Spleen (tissue), 11 donors: ENCODE measurements around the gene NFIA. TPM values are rescaled to one million over a fixed set of nuclear protein-coding genes. Genes with fewer than 3 reads are reported as not detected.

ENCODE experiments used
- DNase-seq: peaks from one replicate; pipeline ENCODE4 v3.0.0-alpha.2; 2020
- H3K27ac ChIP-seq, 8 donors: fragments of 200-600 bp; sonication (generic) in 7 of 8; 1 replicate in 4 of 8; 2 replicates in 4 of 8; pipeline versions ENCODE4 v1.5.0 to v1.8.0; 2016 to 2021; ENCODE audit warnings: inconsistent platforms in 4 of 8, mild to moderate bottlenecking in 4 of 8, moderate library complexity in 1 of 8
- H3K27me3 ChIP-seq, 7 donors: fragments of 200-600 bp; sonication (generic) in 6 of 7; replicated peaks in 1 of 7; 1 replicate in 4 of 7; 2 replicates in 3 of 7; pipeline versions ENCODE4 v1.5.0 to v1.8.0; 2016 to 2021; ENCODE audit warnings: inconsistent platforms in 3 of 7, mild to moderate bottlenecking in 1 of 7
- H3K36me3 ChIP-seq, 6 donors: fragments of 200-600 bp; sonication (generic) in 5 of 6; 1 replicate in 4 of 6; 2 replicates in 2 of 6; pipeline versions ENCODE4 v1.5.0 to v1.8.0; 2016 to 2021; ENCODE audit warnings: inconsistent platforms in 2 of 6
- H3K4me1 ChIP-seq, 6 donors: fragments of 200-600 bp; sonication (generic) in 5 of 6; 1 replicate in 3 of 6; 2 replicates in 3 of 6; pipeline versions ENCODE4 v1.5.0 to v1.8.0; 2016 to 2021; ENCODE audit warnings: inconsistent platforms in 3 of 6
- H3K4me3 ChIP-seq, 8 donors: fragments of 200-600 bp; sonication (generic) in 7 of 8; 1 replicate in 4 of 8; 2 replicates in 4 of 8; pipeline versions ENCODE4 v1.5.0 to v1.8.0; 2016 to 2021; ENCODE audit warnings: inconsistent platforms in 4 of 8, mild to moderate bottlenecking in 4 of 8, moderate library complexity in 2 of 8
- H3K9me3 ChIP-seq, 8 donors: fragments of 200-600 bp; sonication (generic) in 7 of 8; 1 replicate in 4 of 8; 2 replicates in 4 of 8; pipeline versions ENCODE4 v1.5.0 to v1.8.0; 2016 to 2021; ENCODE audit warnings: inconsistent platforms in 4 of 8
- POLR2A ChIP-seq, 3 donors: fragments of 450-650 bp; IDR thresholded peaks; one replicate each; pipeline ENCODE4 v1.5.1; 2017; ENCODE audit warnings: antibody characterized with exemption in 3 of 3, mild to moderate bottlenecking in 1 of 3
- POLR2AphosphoS5 ChIP-seq, 3 donors: sonication (generic); formaldehyde crosslinking; IDR thresholded peaks; one replicate each; pipeline ENCODE4 v1.5.1; 2017; ENCODE audit warnings: antibody characterized with exemption in 3 of 3
- WGBS, 5 donors: extraction: QIAGEN DNeasy Blood & Tissue Kit in 3 of 5; methylation state at CpG; one replicate each; pipeline versions ENCODE4 v1.1.5 to v1.1.7; 2013 to 2018; 5-methylcytosine and 5-hydroxymethylcytosine counted together
- intact Hi-C: fragments of 100-400 bp; cut with DNase I; formaldehyde crosslinking; loops from one replicate; pipeline ENCODE4 v1.15.0; 2023; ENCODE audit warnings: low total_unique reads
- polyA plus RNA-seq, 3 donors: library from polyadenylated mRNA; stranded (reverse); fragments of 200-250 nt; gene quantifications; one replicate each; pipeline ENCODE4 v1.2.1, GENCODE V29; 2013
- total RNA-seq, 7 donors: library from RNA; depleted of rRNA in 3 of 7; stranded (reverse); fragments of >200 nt in 3 of 7; fragmentation: NEBNext Ultra II Directional in 4 of 7; extraction: Animal tissue kit (Norgen Biotek cat#: 25700) in 4 of 7; gene quantifications; one replicate each; pipeline versions ENCODE4 v1.1.0 to v1.2.1, GENCODE V29; 2016 to 2021
- TF ChIP-seq, protein P1 (sequence below), 11 experiments: fragments of 200-600 bp in 7 of 11; fragments of 450-650 bp in 4 of 11; sonication (generic) in 4 of 11; IDR thresholded peaks in 8 of 11; conservative IDR thresholded peaks in 3 of 11; 1 replicate in 7 of 11; 2 replicates in 4 of 11; pipeline versions ENCODE4 v1.4.0 to v1.8.0; 2016 to 2021; ENCODE audit warnings: antibody characterized with exemption in 11 of 11, inconsistent platforms in 4 of 11, mild to moderate bottlenecking in 1 of 11
- donor health status: healthy with polysubstance abuse.
- donor health status: DM: no; HTN: no; CAD: no; lungs with moderate emphysema.
- donor health status: DM: no; HTN: no; CAD: no.
- donor health status: Bipolar disorder and iron deficiency.
- donor health status: healthy.
- donor health status: DM: no; HTN: no; CAD: no.
- donor health status: DM: yes; HTN: yes; CAD: no.

Gene NFIA
- total and polyA plus RNA-seq, 10 donors, result 3.1 to 76.8 (median 35.5) TPM

DNA sequence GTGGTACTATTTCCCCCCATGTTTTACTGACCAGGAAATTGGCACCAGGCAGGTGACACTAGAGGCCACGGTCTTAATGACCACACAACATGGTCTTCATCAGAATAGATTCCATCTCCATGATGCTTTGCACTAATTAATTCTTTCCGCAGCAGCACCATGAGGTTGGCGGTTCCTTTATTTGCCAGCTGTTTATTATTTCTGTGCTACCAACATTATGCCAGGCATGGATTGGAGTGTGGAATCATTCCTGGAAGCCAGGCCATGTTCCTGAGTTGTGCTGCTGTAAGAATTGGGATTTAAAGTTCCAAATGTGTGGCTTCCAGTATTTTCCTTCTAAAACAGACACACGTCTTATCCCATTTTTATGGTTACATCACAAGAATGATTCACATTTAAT, 107.8 kb downstream of the NFIA start:
- Histone ChIP-seq H3K4me3 (no peak overlapping the region), H3K36me3 (no peaks in the 10 kb centered on the region), H3K9me3 (no peaks in the 10 kb centered on the region), H3K27me3 (no peaks in the 10 kb centered on the region), H3K4me1 (peaks cover 0 to 21% (median 3%) of the 10 kb centered on the region in 6 donors), H3K27ac (no peak overlapping the region)
- 89 to 99% (median 94%) methylated on average over 4 of the region's 4 CpGs for WGBS, 5 donors
- DNase-seq, result no peak
- TF ChIP-seq POLR2A (IDR thresholded peaks at IDR 0.05) (no peak), POLR2AphosphoS5 (IDR thresholded peaks at IDR 0.05) (no peak)
- TF ChIP-seq, protein P1, sequence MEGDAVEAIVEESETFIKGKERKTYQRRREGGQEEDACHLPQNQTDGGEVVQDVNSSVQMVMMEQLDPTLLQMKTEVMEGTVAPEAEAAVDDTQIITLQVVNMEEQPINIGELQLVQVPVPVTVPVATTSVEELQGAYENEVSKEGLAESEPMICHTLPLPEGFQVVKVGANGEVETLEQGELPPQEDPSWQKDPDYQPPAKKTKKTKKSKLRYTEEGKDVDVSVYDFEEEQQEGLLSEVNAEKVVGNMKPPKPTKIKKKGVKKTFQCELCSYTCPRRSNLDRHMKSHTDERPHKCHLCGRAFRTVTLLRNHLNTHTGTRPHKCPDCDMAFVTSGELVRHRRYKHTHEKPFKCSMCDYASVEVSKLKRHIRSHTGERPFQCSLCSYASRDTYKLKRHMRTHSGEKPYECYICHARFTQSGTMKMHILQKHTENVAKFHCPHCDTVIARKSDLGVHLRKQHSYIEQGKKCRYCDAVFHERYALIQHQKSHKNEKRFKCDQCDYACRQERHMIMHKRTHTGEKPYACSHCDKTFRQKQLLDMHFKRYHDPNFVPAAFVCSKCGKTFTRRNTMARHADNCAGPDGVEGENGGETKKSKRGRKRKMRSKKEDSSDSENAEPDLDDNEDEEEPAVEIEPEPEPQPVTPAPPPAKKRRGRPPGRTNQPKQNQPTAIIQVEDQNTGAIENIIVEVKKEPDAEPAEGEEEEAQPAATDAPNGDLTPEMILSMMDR (IDR thresholded peaks at IDR 0.05 in 8 of 11, conservative IDR thresholded peaks at IDR 0.05 in 3 of 11), result no peak
- intact Hi-C loops, result no loop called here

DNA sequence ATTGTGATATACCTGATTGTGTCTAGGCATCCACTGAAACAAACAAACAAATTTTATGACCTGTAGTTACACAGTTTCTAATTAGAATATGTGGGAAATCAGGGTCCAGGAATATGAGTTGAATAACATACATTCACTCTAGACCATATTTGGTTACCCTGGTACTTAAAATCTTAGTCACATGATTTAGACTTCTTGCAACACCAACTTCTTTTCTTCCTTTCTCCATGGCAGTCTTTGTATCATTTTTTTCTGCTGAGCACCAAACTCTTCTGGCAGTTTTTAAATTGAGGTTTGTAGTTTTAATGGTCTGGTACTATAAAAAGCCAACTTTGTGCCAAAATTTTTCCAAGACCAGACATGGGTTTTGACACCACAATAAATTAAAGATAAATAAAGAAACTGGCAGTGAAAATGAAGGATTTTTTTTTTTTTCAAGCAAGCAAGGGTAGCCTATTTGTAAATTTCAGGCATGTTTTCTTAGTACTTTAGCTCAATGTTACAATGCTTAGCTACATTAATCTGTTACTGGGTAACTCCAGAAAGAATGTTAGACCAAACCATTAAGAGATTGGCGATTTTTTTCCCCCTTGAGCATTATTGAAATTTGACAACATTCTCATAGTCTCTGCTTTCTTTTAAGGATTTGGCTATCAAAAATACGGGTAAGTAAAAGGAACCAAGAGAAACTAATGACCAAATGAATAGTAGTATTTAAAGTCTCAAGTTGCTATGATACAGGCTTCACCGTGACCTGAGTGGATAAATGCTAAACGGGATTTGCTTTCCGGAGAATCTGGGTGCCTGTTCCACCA, 108.5 kb downstream of the NFIA start:
- intact Hi-C loops, result no loop called here
- DNase-seq, result no peak

DNA sequence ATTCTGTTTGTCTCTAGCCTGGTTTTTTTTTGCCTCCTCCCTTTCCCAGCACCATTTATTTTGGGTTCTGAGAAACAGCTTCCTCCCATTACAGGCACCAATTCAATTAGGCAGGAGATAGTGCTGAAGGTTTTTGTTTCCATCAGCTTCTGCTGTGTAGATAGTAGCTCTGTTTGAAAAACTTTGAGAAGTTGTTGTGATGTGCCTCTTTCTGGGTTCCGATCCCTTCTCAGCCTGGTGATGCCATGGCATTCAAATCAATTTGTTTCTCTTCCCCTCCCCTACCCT, 109.0 kb downstream of the NFIA start:
- Histone ChIP-seq H3K4me1 (peaks cover 0 to 14% (median 0%) of the 10 kb centered on the region in 6 donors), H3K4me3 (no peak overlapping the region), H3K27me3 (no peaks in the 10 kb centered on the region), H3K9me3 (no peaks in the 10 kb centered on the region), H3K36me3 (no peaks in the 10 kb centered on the region), H3K27ac (no peak overlapping the region)
- intact Hi-C loops, result no loop called here
- WGBS, 5 donors, result 88 to 97% (median 96%) methylated on average over 1 of the region's 1 CpG
- TF ChIP-seq, protein P1 (IDR thresholded peaks at IDR 0.05 in 8 of 11, conservative IDR thresholded peaks at IDR 0.05 in 3 of 11), result no peak
- no peak for TF ChIP-seq POLR2A (IDR thresholded peaks at IDR 0.05)
- no peak for TF ChIP-seq POLR2AphosphoS5 (IDR thresholded peaks at IDR 0.05)
- DNase-seq, result no peak

More for the DNA sequence above, 108.5 kb downstream of the NFIA start:
- Histone ChIP-seq H3K9me3 (no peaks in the 10 kb centered on the region), H3K4me1 (peaks cover 0 to 15% (median 0%) of the 10 kb centered on the region in 6 donors), H3K27me3 (no peaks in the 10 kb centered on the region), H3K36me3 (no peaks in the 10 kb centered on the region), H3K27ac (no peak overlapping the region), H3K4me3 (no peak overlapping the region)
- WGBS, 5 donors, result 84 to 94% (median 90%) methylated on average over 5 of the region's 5 CpGs
- TF ChIP-seq POLR2AphosphoS5 (IDR thresholded peaks at IDR 0.05), result no peak
- TF ChIP-seq, protein P1 (IDR thresholded peaks at IDR 0.05 in 8 of 11, conservative IDR thresholded peaks at IDR 0.05 in 3 of 11), result no peak
- no peak for TF ChIP-seq POLR2A (IDR thresholded peaks at IDR 0.05)

DNA sequence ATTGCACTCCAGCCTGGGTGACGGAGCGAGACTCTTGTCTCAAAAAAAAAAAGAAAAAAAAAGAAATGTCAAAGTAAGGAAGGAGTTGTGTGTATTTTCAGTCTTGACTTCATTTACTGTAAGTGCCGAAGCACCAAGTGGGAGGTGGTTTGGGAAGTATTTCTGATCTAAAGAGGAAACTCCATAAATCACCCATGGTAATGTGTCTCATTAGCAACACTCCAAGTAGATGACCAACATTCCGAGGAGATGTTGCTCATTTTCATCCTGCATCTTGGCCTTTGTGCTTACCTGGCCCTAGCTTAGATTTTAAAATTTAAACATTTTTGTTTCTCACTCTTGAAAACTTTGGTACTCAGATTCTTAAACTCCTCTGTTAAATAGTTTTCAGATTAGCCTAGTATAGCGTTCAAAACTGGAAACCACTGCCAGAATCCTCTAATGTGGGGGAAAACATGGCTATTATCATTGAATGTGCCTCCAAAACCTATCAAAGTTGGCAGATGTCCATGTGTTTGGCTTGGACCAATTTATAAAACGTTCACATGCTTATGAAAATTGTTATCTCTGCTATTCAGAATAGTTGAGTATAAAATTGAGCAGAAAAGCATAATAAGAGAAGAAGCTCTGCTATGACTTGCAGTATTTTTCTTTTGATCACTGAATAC, 110.4 kb downstream of the NFIA start:
- H3K4me1 ChIP-seq, result no peaks in the 10 kb centered on the region
- no peaks in the 10 kb centered on the region for H3K9me3 ChIP-seq
- intact Hi-C loops, result no loop called here
- TF ChIP-seq POLR2AphosphoS5 (IDR thresholded peaks at IDR 0.05), result no peak
- no peak for TF ChIP-seq POLR2A (IDR thresholded peaks at IDR 0.05)
- TF ChIP-seq, protein P1 (IDR thresholded peaks at IDR 0.05 in 8 of 11, conservative IDR thresholded peaks at IDR 0.05 in 3 of 11), result no peak
- no peak for DNase-seq
- no peak overlapping the region for H3K27ac ChIP-seq
- WGBS, 5 donors, result 58 to 81% (median 68%) methylated on average over 6 of the region's 6 CpGs
- no peaks in the 10 kb centered on the region for H3K36me3 ChIP-seq
- H3K4me3 ChIP-seq, result no peak overlapping the region
- no peaks in the 10 kb centered on the region for H3K27me3 ChIP-seq
